Daoy (cell line): Measurements from ENCODE around the gene SMIM5. TPM values are rescaled to one million over a fixed set of nuclear protein-coding genes. Genes with fewer than 3 reads are reported as not detected.

ENCODE experiments used
- DNase-seq: peaks from one replicate; pipeline ENCODE4 v3.0.0-alpha.2; 2015; ENCODE audit warnings: low read depth
- total RNA-seq: library from RNA; depleted of rRNA; stranded (reverse); fragments of >200 nt; shearing (Covaris generic); gene quantifications from 2 replicates; pipeline ENCODE4 v1.2.3, GENCODE V29; 2014

SMIM5 gene
- total RNA-seq, 1 experiment from 2014 or later, result not detected

- DNase-seq, result no peak
These were observed 7.4 kb downstream of the SMIM5 start for GRCh38 chr17:75640556-75641119.

GRCh38 chr17:75641343-75641742 lies 8.1 kb downstream of the SMIM5 start:
- no peak for DNase-seq

- no peak for DNase-seq
These were observed 9.0 kb downstream of the SMIM5 start for GRCh38 chr17:75642182-75642783.

- no peak for DNase-seq
These were observed 9.8 kb downstream of the SMIM5 start for GRCh38 chr17:75642784-75643642.

- DNase-seq, result no peak
These were observed 10.4 kb downstream of the SMIM5 start for GRCh38 chr17:75643643-75644017.

- peak; percentile 92 for DNase-seq
These were observed 12.3 kb downstream of the SMIM5 start for GRCh38 chr17:75645501-75645888.

- peak; percentile 86 for DNase-seq
These were observed 12.8 kb downstream of the SMIM5 start for GRCh38 chr17:75645889-75646637.

GRCh38 chr17:75646638-75646992 lies 13.4 kb downstream of the SMIM5 start:
- no peak for DNase-seq

- DNase-seq, result no peak
These were observed 13.8 kb downstream of the SMIM5 start for GRCh38 chr17:75647061-75647460.

- DNase-seq, result no peak
These were observed 14.7 kb downstream of the SMIM5 start for GRCh38 chr17:75647921-75648320.

- DNase-seq, result no peak
These were observed 16.5 kb downstream of the SMIM5 start for GRCh38 chr17:75649687-75650086.

GRCh38 chr17:75650874-75651273 lies 17.6 kb downstream of the SMIM5 start:
- DNase-seq, result no peak

GRCh38 chr17:75652341-75652740 lies 19.1 kb downstream of the SMIM5 start:
- no peak for DNase-seq

GRCh38 chr17:75652934-75653549 lies 19.8 kb downstream of the SMIM5 start:
- DNase-seq, result peak; percentile 52

- no peak for DNase-seq
These were observed 20.9 kb downstream of the SMIM5 start for GRCh38 chr17:75654176-75654575.

GRCh38 chr17:75658237-75658636 lies 25.0 kb downstream of the SMIM5 start:
- no peak for DNase-seq

- no peak for DNase-seq
These were observed 28.3 kb downstream of the SMIM5 start for GRCh38 chr17:75661531-75661930.

- no peak for DNase-seq
These were observed 29.3 kb downstream of the SMIM5 start for GRCh38 chr17:75662511-75662910.

GRCh38 chr17:75664099-75664549 lies 30.9 kb downstream of the SMIM5 start:
- no peak for DNase-seq

- DNase-seq, result no peak
These were observed 32.7 kb downstream of the SMIM5 start for GRCh38 chr17:75665981-75666380.

- peak; percentile 99 for DNase-seq
These were observed 33.9 kb downstream of the SMIM5 start, which contains the start of the genes RECQL5 and SAP30BP for GRCh38 chr17:75666959-75667790. TSS of gene RECQL5 (minus strand) at chr17:75667154. CDS start at chr17:75666557, 597 bp downstream. TSS of gene SAP30BP (plus strand) at chr17:75667338. CDS start at chr17:75667373, 35 bp downstream.
